GM19438 (cell line): ENCODE results near the gene PTGIS.

ENCODE experiments used
- ATAC-seq: cut with Tn5 transposase; IDR thresholded peaks from one replicate; pipeline ENCODE4 v1.9.1; 2021; ENCODE audit warnings: low read depth; ENCODE audit not compliant: unreplicated experiment

Gene PTGIS

GRCh38 chr20:49561256-49561655 is 6.7 kb downstream of the PTGIS start:
- ATAC-seq = no peak

- no peak for ATAC-seq
These were observed 7.3 kb downstream of the PTGIS start for GRCh38 chr20:49560646-49561045.

- ATAC-seq = no peak
These were observed 7.8 kb downstream of the PTGIS start for GRCh38 chr20:49560186-49560585.

- ATAC-seq = no peak
These were observed 8.4 kb downstream of the PTGIS start for GRCh38 chr20:49559411-49560081.

GRCh38 chr20:49558826-49559225 is 9.1 kb downstream of the PTGIS start:
- ATAC-seq = no peak

GRCh38 chr20:49557449-49557848 is 10.5 kb downstream of the PTGIS start:
- no peak for ATAC-seq

GRCh38 chr20:49556621-49557020 is 11.3 kb downstream of the PTGIS start:
- ATAC-seq = no peak

- ATAC-seq = no peak
These were observed 18.0 kb downstream of the PTGIS start for GRCh38 chr20:49549801-49550551.

GRCh38 chr20:49548371-49548947 is 19.5 kb downstream of the PTGIS start:
- ATAC-seq = no peak

GRCh38 chr20:49545572-49545971 is 22.4 kb downstream of the PTGIS start:
- ATAC-seq = no peak

GRCh38 chr20:49544535-49544934 is 23.4 kb downstream of the PTGIS start:
- no peak for ATAC-seq

- no peak for ATAC-seq
These were observed 24.0 kb downstream of the PTGIS start for GRCh38 chr20:49543858-49544437.

GRCh38 chr20:49543071-49543857 is 24.7 kb downstream of the PTGIS start:
- ATAC-seq = no peak

GRCh38 chr20:49542514-49542991 is 25.4 kb downstream of the PTGIS start:
- no peak for ATAC-seq

GRCh38 chr20:49541733-49542513 is 26.0 kb downstream of the PTGIS start:
- ATAC-seq = no peak

GRCh38 chr20:49540687-49541435 is 27.1 kb downstream of the PTGIS start:
- ATAC-seq = no peak

GRCh38 chr20:49540232-49540620 is 27.7 kb downstream of the PTGIS start:
- no peak for ATAC-seq

- no peak for ATAC-seq
These were observed 28.3 kb downstream of the PTGIS start for GRCh38 chr20:49539481-49540231.
